IPS-NIHi7 (cell line): ENCODE results near the gene FNDC3B.
"Not testable (repeated sequence)": the region's sequence is repeated elsewhere in the genome, so short reads cannot be mapped to it uniquely, and the experiment has no call there.

Experiments used
- DNase-seq: peaks from one replicate; pipeline ENCODE4 v3.0.0; 2012; ENCODE audit warnings: mixed read lengths; ENCODE audit errors: extremely low spot score

FNDC3B gene

GRCh38 chr3:172031996-172032395 lies 7.4 kb upstream of the FNDC3B start:
- no peak for DNase-seq

DNA sequence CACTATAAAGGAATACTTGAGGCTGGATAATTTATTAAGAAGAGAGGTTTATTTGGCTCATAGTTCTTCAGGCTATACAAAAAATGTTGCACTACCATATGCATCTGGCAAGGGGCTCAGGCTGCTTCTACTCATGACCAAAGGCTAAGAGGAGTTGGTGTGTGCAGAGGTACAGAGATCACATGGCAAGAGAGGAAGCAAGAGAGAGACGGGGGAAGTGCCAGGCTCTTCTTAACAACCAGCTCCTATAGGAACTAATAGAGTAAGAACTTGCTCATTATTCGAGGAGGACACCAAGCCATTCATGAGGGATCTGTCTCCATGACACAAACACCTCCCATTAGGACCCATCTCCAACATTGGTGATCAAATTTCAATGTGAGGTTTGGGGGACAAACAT lies 6.0 kb upstream of the FNDC3B start:
- no peak for DNase-seq

- DNase-seq: peak; percentile 61
Observed at GRCh38 chr3:172034786-172035685, 4.3 kb upstream of the FNDC3B start.

DNA sequence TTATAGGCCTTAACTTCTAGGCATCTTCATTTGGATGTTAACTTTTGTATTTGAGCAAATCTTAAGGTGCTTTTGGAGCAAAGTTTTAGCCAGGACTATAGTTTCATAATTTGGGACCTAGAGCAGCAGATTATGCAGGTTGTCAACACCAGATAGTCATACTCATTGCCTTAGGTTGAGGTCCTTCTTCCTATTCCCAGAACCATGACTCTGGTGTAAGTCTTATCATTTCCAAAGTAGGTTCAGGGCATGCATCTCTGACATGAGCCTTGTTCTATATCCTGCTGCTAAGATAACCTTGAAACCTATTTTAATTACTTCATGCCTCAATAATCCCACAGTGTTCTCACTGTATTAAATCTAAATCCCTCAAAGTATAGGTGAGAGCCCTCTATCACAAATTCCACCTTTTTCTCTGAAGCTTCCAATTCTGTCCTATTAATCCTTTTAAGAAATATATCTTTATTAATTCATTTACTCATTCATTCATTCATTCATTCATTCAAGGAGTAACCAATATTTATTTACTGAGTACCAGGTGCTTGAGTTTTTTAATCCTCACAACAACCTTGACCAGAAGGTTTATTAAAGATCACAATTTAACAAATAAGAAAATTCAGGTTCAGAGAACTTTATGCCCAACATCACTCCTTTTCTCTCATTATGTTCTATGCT lies 2.7 kb upstream of the FNDC3B start:
- DNase-seq: no peak

GRCh38 chr3:172038798-172039435 lies 461 bp upstream of the FNDC3B start:
- no peak for DNase-seq

GRCh38 chr3:172040078-172040980 lies 951 bp downstream of the FNDC3B start:
- DNase-seq: peak; percentile 72

GRCh38 chr3:172040981-172041963 lies 1.9 kb downstream of the FNDC3B start:
- peak; percentile 9 for DNase-seq

- DNase-seq: no peak
Observed at GRCh38 chr3:172042136-172042662, 2.8 kb downstream of the FNDC3B start.

DNA sequence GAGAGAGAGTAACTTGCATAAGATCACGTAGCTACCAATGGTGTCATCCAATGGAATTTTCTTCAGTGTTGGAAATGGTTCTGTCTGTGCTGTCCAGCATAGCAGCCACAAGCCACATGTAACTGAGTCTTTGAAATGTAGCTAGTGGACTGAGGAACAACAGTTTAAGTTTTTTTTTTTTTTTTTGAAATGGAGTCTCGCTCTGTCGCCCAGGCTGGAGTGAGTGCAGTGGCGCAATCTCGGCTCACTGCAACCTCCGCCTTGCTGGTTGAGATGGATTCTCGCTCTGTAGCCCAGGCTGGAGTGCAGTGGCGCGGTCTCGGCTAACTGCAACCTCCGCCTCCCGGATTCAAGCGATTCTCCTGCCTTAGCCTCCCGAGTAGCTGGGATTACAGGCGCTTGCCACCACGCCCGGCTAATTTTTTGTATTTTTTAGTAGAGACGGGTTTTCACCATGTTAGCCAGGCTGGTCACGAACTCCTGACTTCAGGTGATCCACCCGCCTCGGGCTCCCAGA lies 3.3 kb downstream of the FNDC3B start:
- DNase-seq: not testable (repeated sequence)

DNA sequence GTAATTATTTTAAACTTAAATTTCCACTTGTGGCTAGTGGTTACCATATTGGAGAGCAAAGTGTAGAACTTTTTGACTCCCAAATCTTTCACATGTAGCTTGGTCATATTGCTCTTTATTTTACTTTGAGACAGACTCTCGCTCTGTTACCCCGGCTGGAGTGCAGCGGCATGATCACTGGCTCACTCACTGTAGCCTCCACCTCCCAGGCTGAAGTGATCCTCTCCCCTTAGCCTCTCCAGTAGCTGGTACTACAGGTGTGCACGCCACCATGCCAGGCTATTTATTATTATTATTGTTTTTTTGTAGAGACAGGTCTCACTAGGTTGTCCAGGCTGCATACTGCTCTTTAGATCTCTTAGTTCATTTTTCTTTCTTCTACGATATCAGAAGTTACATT lies 3.9 kb downstream of the FNDC3B start:
- no peak for DNase-seq

DNA sequence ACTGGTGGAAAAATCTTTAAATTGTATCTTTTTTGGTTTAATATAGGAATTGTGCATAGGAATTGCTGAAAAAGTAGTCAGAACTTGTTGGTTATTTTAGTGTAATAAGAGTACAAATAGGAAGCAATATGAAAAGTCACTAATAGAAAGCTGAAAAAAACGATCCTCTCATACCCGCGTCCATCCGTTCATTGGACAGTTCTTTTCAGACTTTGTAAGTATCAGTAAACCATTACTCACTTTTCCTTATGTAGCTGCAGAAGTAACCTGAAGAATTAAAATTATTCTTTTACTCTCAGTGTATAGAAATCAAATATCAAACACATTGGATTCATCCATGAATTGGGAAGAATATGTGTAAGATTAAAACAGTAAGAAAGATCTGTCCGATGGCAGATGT lies 4.4 kb downstream of the FNDC3B start:
- DNase-seq: no peak

- no peak for DNase-seq
Observed at GRCh38 chr3:172044833-172045585, 5.6 kb downstream of the FNDC3B start.

DNA sequence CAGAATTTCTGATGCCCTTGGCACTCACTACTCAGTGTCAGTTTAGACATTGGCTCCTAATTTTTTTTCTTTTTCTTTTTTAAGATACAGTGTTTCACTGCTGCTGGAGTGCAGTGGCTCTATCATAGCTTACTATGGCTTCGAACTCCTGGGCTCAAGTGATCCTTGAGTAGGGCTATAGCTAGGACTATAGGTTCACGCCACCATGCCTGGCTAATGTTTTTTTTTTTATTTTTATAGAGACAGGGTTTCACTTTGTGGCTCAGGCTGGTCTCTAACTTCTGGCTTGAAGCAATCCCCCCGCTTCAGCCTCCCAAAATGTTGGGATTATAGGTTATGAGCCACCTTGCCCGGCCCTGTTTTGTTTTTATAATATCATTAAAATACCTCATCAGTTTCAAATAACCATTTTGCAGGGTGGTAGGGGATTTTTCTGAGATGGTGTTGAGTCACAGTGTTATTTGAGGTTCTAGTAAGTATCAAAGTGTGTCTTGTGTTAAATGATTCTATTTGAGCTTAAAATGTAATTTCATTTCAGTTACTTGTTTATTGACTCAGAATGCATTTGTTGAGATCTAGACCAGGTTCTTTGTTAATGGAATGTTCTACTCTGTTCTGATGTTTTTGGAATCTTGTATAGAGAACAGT lies 7.0 kb downstream of the FNDC3B start:
- DNase-seq: no peak

- DNase-seq: no peak
Observed at GRCh38 chr3:172047567-172048115, 8.3 kb downstream of the FNDC3B start.

DNA sequence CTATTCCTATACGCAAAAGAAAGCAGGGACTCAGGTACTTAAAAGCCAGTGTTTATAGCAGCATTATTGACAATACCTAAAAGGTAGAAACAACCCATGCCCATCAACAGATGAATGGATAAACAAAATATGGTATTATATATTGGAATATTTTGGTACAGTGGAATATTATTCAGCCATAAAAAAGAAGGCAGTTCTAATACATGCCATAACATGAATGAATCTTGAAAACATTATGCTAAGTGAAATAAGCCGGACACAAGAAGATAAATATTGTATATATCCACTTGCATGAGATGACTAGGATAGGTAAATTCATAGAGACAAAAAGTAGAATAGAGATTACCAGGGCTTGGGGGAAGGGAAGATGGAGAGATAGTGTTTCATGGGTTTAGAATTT lies 9.2 kb downstream of the FNDC3B start:
- no peak for DNase-seq

- DNase-seq: no peak
Observed at GRCh38 chr3:172051310-172051956, 12.1 kb downstream of the FNDC3B start.

DNA sequence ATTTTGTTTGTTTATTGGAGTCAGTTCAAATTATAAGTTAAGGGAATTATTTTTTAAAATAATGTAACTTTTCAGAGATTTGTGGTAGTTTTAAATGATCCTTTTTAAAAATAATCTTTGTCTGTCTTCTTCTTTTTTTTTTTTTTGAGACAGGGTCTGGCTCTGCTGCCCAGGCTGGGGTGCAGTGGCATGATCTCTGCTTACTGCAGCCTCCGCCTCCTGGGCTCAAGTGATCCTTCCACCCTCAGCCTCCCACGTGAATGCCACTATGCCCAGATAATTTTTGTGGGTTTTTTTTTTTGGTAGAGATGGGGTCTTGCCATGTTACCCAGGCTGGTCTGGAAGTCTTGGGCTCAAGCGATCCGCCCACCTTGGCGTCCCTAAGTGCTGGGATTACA lies 12.6 kb downstream of the FNDC3B start:
- DNase-seq: no peak

GRCh38 chr3:172052405-172052804 lies 13.0 kb downstream of the FNDC3B start:
- no peak for DNase-seq
